NCI-H2227 treated with DMSO at 0.1 percent for 48 hours (cell line): ENCODE results near the gene TBC1D10A.
"Not testable (repeated sequence)": the region's sequence is repeated elsewhere in the genome, so short reads cannot be mapped to it uniquely, and the experiment has no call there.

Experiments
- DNase-seq: peaks from one replicate; lab custom pipeline; 2025; lab: John Stamatoyannopoulos, UW

TBC1D10A gene

GRCh38 chr22:30344447-30345200 lies 17.9 kb upstream of the TBC1D10A start:
- no peak for DNase-seq

DNA sequence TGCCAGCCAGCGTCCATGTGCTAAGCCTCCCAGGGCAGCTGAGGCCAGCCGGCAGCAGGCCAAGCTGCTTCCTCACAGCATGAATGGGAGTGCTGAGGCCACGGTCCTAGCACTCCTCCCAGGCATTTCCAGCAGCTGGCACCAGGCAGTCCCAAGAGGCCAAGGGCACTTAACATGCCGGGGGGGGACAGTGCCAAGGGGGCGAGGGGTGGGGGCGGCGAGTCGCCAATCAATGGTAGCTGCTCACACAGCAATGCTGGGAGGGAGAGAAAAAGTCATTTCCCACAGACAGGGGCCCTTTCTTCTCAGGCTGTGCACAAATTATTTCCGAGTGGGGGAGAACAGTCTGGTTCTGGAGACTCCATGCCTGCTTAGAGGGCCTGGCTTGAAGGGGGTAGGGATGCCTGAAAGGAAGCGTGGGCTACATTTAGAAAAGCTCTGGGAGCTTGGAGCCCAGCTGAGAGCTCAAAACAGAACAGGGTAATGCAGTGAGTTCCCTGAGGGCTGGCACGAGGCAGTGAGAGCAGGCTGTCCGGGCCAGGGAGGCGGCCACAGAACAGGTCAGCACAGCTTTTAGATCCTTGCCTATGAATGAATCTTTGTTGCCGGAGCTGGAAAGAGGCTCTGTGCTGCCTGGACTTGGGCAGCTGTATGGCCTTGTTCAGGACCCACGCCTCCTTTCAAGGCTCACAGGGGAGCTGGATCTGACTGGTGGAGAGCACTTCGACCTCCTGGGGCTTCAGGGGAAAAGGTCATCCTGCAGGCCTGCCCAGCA lies 14.4 kb upstream of the TBC1D10A start:
- no peak for DNase-seq

- DNase-seq, result no peak
Measured at GRCh38 chr22:30338802-30339201, 12.1 kb upstream of the TBC1D10A start.

DNA sequence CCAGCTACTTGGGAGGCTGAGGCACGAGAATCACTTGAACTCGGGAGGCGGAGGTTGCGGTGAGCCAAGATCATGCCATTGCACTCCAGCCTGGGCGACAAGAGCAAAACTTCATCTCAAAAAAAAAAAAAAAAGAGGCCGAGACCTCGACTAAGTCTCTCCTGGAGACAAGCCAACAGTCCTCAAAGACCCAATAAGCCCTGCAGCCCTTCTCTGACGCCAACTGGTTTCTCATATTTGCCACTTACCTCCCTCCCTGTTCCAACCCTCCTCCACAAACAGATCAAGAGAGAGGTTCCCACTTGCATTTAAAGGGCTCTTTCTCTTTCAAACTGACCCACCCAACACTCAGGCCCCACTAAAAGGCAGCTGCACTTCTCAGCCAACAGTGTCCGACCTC lies 11.6 kb upstream of the TBC1D10A start:
- DNase-seq, result not testable (repeated sequence)

GRCh38 chr22:30337461-30337778 lies 10.7 kb upstream of the TBC1D10A start:
- DNase-seq, result no peak

GRCh38 chr22:30336752-30337460 lies 10.2 kb upstream of the TBC1D10A start:
- no peak for DNase-seq

GRCh38 chr22:30335236-30335635 lies 8.5 kb upstream of the TBC1D10A start:
- DNase-seq, result no peak

DNA sequence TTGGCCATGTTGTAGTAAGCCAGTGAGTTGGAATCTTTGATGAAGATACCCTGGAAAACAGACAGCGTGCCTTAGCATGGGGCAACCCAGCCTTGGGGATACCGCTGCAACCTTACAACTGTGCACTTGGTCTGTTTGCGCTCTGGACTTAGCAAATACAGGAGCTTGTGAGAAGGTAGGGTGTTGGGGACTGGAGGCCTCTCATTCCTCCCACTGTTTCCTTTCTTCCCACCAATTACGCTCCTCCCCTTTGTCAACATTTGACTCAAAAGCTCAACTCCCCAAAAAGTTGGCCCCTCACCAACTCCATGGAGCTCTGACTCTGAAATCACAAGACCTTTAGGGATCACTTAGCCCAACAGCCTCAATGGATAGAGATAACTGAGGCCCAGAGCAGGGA lies 7.9 kb upstream of the TBC1D10A start:
- DNase-seq, result no peak

DNA sequence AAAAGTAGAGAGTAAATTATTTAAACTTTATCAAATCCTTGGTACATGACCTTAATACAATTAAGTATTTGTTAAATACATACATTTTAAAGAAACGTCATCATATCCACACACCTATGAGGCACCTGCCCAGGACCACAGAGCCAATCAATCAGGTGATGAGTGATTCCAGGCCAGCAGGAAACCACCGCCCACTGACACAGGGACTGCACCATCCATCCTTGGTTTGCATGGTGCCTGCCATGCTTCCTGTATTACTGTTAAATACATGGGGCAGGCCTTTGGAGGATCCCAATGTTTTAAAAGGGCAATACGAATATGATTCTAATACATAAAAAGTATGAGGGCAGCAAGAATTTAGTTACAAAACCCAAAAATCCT lies 7.0 kb upstream of the TBC1D10A start:
- DNase-seq, result no peak

DNA sequence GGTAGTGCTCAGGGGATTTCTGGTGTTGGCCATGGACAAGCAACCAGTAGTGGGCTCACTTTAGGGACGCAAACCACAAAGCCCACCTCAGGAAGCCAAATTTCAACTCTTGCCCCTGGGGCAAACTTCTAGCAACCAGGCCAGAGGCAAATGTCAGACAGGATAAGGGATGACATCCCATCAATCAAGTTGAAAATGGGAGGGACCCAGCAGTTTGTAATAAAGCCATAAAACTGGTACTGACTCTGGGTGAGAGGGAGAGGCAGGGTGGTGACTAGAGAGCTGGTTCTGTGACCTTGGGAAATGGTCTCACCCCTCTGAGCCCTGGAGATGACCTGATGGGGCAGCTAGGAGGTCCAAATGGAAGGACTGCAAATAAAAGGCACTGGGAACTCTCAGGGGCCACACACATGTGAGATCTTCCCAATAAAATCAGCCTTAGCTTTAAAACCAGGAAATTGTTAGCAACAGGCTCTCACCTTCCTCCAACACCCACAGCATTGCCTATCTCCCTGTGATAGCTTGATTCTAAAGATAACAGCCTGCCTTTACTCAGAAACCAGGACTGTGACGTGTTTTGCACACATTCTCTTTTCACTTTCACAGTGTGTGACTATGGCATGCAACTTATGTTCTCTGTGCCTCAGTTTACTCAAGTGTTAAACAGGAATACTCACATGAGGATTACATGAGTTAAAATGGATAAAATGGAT lies 6.4 kb upstream of the TBC1D10A start:
- DNase-seq, result no peak

- DNase-seq, result no peak
Measured at GRCh38 chr22:30332551-30332950, 5.8 kb upstream of the TBC1D10A start.

DNA sequence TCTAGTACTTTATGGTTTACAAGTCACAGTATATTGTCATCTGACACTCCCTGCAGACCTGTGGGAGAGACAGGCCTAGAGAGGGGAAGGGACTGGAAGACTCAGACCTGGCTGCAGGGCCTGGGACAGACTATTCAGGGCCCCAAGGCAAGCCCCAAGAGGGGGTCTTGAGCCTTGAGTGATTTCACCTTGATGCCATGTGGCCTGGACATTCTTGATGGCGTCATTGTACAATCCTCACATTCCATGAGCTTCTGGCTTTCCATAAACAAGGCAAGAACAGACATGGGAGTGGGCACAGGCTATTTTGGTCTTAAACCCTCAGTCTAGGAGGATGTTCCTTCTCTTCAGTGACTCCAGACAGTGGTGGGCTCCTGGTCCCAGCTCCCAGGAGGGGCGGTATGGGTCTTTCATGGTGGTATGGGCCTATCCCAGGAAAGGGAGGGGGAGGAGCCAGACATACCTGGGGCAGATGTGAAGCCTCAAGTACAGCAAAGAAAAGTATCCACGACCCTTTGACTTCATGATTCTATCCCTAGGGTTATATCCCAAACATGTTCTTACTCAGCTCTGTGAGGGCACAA lies 1.8 kb upstream of the TBC1D10A start:
- no peak for DNase-seq

DNA sequence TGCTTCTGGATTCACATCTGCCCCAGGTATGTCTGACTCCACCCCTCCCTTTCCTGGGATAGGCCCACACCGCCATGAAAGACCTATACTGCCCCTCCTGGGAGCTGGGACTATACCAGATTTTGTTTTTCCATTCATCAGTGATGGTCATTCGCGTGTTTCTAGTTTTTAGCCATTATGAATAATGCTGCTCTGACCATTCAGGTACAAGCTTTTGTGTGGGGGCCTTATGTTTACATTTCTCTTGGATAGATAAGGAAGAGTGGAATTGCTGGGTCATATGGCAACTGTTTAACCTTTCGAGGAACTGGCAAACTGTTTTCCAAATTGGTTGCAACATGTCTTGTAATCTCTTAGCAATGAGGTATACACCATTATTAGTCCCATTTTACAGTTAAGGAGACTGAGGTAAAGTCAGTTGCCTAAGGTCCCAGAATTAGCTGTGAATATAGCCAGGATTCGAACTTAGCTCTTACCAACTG lies 1.2 kb upstream of the TBC1D10A start:
- no peak for DNase-seq

DNA sequence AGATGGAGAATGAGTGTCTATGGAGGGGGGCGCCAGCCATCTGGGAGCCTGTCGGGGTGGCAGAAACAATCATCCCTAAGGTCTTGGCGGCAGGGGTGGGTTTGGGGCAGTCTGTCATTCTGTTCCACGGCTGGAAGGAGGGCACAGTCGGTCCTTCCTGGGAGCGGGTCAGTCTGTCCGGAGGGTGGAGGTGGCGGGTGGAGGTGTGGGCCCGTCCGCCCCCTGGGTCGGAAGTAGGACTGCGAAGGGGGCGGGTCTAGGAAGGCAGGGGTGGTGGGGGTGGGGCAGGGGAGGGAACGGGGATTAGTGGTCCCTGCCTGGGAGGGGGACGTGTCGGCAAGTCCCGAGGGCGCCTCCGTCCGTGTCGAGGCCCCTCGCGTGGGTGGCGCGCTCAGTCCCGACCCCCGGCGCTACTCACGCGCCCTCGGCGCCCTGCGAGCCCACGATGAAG lies 461 bp downstream of the TBC1D10A start:
- DNase-seq, result no peak

DNA sequence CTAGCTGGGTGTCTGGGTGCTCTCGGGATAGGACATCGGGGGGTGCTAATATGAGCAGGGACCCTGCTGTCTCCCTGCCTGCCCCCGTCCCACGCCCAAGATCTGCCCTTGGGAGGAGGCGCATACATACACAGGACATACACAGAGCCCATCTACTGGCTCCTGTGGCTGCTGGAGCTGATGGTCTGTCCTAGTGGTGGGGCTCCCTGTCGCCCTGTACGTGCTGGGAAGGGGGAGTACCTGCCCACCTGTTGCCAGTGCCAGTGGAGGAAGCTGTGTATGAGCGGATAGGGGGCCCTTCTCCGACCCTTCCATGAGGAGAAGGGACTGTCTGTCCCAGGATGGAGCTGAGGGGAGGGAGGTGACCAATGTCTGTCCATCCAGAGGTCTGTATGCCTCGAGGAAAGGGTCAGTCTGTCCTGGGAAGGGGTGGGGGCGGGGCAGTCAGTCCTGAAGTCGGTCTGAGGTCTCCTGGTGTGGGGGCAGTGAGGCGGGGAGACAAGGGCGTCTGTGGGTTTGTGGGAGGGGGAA lies 952 bp downstream of the TBC1D10A start:
- DNase-seq, result no peak

DNA sequence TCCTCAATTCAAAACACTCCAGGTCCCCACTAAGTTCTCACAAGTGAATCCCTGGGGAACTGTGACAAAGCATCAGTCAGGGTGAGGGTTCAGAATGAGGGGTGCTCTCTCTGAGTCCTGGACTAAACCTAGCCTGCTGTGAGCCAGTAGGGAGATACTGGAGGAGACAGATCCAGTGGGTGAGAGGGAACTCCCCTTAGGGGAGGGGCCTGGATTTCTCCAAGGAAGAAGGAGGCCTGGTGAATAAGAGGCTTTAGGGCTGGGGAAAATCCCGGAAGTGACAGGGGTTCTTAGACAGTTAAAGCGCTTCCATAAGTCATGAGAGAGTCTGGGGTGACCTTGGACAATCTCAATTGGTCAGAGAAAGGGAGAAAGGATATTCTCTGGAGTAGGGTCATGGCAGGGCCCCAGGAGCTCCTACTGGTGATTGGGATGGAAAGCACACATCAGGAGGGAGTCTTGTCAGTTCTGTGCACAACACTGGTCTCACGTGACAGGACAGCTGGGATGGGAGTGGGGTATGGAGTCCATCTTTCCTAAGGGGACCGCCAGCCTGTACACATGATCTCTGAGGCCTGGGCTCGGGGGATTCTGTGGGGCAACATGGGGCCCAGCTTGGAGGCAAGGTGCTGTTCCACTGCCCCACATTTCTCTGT lies 1.5 kb downstream of the TBC1D10A start:
- DNase-seq, result no peak

DNA sequence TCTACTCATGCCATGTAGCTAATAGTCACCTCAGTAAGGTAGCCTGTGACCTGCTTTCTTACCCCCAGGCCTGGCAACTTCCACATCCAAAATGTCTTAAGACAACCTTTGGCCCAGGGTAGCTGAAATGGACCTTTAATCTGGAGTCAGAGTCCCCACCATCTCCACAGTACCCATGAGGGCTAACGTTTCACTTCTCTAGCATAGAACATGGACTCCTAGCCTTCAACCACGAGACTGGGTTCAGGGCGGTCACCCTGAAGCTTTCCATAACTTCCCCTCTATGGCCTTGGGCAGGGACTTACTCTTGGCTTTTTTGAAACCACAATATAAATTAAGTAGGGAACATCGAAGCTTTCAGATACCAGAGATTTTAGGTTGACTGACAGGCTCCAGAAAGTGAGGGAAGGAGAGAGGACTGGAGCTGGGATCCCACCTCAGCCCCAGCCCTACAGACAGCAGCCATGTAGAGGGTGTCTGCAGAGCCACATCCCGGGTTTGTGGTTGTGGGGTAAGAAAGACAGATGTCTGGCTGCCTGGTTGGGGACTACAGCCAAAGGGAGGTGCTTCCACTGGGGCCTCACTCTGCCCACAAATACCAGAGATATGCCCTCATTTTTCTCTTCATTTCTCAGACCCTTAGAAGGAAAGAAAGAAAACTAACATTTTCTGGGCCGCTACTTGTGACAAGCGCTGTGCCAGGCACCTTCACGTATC lies 2.6 kb downstream of the TBC1D10A start:
- DNase-seq, result no peak

- DNase-seq, result no peak
Measured at GRCh38 chr22:30323246-30323645, 3.5 kb downstream of the TBC1D10A start.

DNA sequence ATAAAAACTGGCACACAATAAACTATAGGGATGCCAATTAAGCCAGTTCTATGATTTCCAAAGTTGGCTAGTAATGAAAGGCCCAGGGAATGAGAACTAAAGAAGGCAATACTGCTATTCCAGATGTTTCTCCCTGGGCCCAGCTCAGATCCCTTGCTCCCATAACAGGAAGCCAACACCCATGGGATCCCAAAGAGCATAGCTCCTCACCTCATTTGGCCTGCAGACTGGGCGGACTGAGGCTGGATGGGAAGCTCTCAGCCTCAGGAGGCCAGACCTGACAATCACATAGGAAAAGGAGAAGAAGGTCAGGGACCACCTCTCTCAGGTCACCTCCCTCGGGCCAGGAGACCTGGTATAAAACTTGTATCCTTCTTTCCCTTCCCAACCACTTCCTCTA lies 5.3 kb downstream of the TBC1D10A start:
- DNase-seq, result no peak

DNA sequence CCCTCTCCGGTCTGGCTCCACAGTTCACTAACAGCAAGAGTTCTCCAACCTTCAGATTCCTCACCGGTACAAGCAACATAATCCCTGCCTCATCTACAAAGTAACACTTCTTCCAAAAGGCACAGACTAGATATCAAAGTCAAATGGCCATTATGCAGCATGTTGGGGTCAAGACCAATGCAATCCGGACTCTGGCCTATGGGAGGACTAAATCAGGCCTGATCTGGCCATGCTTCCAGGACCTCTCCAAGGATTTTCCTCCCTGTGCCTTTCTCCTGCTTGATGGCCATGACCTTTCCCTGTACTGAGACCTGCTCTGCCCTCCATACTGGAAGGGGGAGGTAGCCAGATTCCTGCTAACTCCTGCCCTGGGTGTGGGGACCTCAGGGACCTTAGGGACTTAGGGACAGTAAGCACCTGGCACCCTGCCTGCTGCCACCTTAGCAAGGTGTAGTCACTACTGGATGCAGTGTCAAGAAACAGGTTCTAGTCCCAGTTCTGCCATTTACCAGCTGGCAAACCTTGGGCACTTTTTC lies 6.7 kb downstream of the TBC1D10A start:
- no peak for DNase-seq
